Bladder microvascular endothelial cell (primary cell): Measurements from ENCODE around the gene IL4. TPM values are rescaled to one million over a fixed set of nuclear protein-coding genes. Genes with fewer than 3 reads are reported as not detected.

Experiments used
- total RNA-seq: library from RNA; depleted of rRNA; stranded (reverse); fragments of >200 nt; gene quantifications from 2 replicates; pipeline ENCODE4 v1.2.3, GENCODE V29; 2014

The IL4 gene
- total RNA-seq: not detected in 2 replicates

GRCh38 chr5:132673939-132674630 is at the start of gene IL4:
Gene IL4, plus strand, starts transcription at chr5:132673989. Its CDS starts 62 bp downstream, at chr5:132674051.

GRCh38 chr5:132657676-132658380 is 16.0 kb upstream of the IL4 start, which contains the start of gene IL13:
Gene IL13, plus strand, starts transcription at chr5:132658173. Its CDS starts 14 bp downstream, at chr5:132658187.

Other genes with a start within 250 kb of the IL4 start
- gene IRF1, start 183.2 kb upstream of the IL4 start, total RNA-seq: 17.6 and 49.5 TPM in 2 replicates
- gene IL5, start 130.5 kb upstream of the IL4 start, total RNA-seq: not detected in 2 replicates
- gene RAD50, start 117.0 kb upstream of the IL4 start, total RNA-seq: 8.9 and 26.1 TPM in 2 replicates
- gene IL13, start 15.8 kb upstream of the IL4 start, total RNA-seq: not detected in 2 replicates
- 4.2 and 12.3 TPM in 2 replicates for gene KIF3A, start 63.6 kb downstream of the IL4 start, total RNA-seq
- gene CCNI2, start 73.4 kb downstream of the IL4 start, total RNA-seq: under 0.01 and 0.06 TPM in 2 replicates
- 37.6 and 70.4 TPM in 2 replicates for gene SEPTIN8, start 103.2 kb downstream of the IL4 start, total RNA-seq
- gene SOWAHA, start 139.3 kb downstream of the IL4 start, total RNA-seq: not detected in 2 replicates
- 4.4 and 5.2 TPM in 2 replicates for gene SHROOM1, start 156.7 kb downstream of the IL4 start, total RNA-seq
- gene GDF9, start 192.5 kb downstream of the IL4 start, total RNA-seq: not detected in 2 replicates
- 78.4 and 98.4 TPM in 2 replicates for gene UQCRQ, start 192.7 kb downstream of the IL4 start, total RNA-seq
- gene LEAP2, start 199.7 kb downstream of the IL4 start, total RNA-seq: under 0.01 and 0.38 TPM in 2 replicates